ENCODE results near the gene ZNF283. TPM values are rescaled to one million over a fixed set of nuclear protein-coding genes. Genes with fewer than 3 reads are reported as not detected.
A peak's percentile ranks its signal among the peaks of the same experiment; 100 is the strongest.

ZNF283 gene
- total and polyA plus RNA-seq, 9 of the 15 experiments (the other 6 are each of a cell fraction or from before 2014, with no cell fraction given) = 6.0 to 19.5 (median 9.8) TPM

GRCh38 chr19:43784241-43784980 lies 42.7 kb upstream of the ZNF283 start (continued):
- TF ChIP-seq, protein P1, sequence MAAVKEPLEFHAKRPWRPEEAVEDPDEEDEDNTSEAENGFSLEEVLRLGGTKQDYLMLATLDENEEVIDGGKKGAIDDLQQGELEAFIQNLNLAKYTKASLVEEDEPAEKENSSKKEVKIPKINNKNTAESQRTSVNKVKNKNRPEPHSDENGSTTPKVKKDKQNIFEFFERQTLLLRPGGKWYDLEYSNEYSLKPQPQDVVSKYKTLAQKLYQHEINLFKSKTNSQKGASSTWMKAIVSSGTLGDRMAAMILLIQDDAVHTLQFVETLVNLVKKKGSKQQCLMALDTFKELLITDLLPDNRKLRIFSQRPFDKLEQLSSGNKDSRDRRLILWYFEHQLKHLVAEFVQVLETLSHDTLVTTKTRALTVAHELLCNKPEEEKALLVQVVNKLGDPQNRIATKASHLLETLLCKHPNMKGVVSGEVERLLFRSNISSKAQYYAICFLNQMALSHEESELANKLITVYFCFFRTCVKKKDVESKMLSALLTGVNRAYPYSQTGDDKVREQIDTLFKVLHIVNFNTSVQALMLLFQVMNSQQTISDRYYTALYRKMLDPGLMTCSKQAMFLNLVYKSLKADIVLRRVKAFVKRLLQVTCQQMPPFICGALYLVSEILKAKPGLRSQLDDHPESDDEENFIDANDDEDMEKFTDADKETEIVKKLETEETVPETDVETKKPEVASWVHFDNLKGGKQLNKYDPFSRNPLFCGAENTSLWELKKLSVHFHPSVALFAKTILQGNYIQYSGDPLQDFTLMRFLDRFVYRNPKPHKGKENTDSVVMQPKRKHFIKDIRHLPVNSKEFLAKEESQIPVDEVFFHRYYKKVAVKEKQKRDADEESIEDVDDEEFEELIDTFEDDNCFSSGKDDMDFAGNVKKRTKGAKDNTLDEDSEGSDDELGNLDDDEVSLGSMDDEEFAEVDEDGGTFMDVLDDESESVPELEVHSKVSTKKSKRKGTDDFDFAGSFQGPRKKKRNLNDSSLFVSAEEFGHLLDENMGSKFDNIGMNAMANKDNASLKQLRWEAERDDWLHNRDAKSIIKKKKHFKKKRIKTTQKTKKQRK (IDR thresholded peaks at IDR 0.05; ENCODE audit: borderline replicate concordance, low read depth, low read length) = no peak
- TF ChIP-seq EZH2 (IDR thresholded peaks at IDR 0.05; ENCODE audit: borderline replicate concordance, low read depth, low read length) = no peak
- TF ChIP-seq SRSF1 (IDR thresholded peaks at IDR 0.05; ENCODE audit: low read depth, low read length) = no peak
- 0 out of 2 replicates have a peak, but pooled peaks have one; percentile 20 for TF ChIP-seq DMBX1 (CRISPR knock-in tag; IDR thresholded peaks at IDR 0.05; ENCODE audit: borderline replicate concordance)
- 0 out of 4 replicates have a peak, but pooled peaks of 1 of the 2 experiments have one; percentile 21 for TF ChIP-seq ARNT (IDR thresholded peaks at IDR 0.05)
- TF ChIP-seq, protein P2, sequence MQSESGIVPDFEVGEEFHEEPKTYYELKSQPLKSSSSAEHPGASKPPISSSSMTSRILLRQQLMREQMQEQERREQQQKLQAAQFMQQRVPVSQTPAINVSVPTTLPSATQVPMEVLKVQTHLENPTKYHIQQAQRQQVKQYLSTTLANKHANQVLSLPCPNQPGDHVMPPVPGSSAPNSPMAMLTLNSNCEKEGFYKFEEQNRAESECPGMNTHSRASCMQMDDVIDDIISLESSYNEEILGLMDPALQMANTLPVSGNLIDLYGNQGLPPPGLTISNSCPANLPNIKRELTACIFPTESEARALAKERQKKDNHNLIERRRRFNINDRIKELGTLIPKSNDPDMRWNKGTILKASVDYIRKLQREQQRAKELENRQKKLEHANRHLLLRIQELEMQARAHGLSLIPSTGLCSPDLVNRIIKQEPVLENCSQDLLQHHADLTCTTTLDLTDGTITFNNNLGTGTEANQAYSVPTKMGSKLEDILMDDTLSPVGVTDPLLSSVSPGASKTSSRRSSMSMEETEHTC (IDR thresholded peaks at IDR 0.05) = peak; percentile 67
- TF ChIP-seq ZFP36 (IDR thresholded peaks at IDR 0.05; ENCODE audit: low read depth, low read length, partially characterized antibody) = peak; percentile 18
- no peak for TF ChIP-seq RBM22 (IDR thresholded peaks at IDR 0.05; ENCODE audit: low read depth, low read length, poor library complexity, severe bottlenecking)
- no peak for TF ChIP-seq PML (IDR thresholded peaks at IDR 0.05; ENCODE audit: low read length)
- no peak for TF ChIP-seq ZNF311 (CRISPR knock-in tag; IDR thresholded peaks at IDR 0.05)
- no peak for TF ChIP-seq XRCC4 (IDR thresholded peaks at IDR 0.05; ENCODE audit: extremely low read depth, insufficient read depth, insufficient read length)
- TF ChIP-seq, protein P3, sequence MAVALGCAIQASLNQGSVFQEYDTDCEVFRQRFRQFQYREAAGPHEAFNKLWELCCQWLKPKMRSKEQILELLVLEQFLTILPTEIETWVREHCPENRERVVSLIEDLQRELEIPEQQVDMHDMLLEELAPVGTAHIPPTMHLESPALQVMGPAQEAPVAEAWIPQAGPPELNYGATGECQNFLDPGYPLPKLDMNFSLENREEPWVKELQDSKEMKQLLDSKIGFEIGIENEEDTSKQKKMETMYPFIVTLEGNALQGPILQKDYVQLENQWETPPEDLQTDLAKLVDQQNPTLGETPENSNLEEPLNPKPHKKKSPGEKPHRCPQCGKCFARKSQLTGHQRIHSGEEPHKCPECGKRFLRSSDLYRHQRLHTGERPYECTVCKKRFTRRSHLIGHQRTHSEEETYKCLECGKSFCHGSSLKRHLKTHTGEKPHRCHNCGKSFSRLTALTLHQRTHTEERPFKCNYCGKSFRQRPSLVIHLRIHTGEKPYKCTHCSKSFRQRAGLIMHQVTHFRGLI (CRISPR knock-in tag; IDR thresholded peaks at IDR 0.05) = no peak
- TF ChIP-seq, protein P4, sequence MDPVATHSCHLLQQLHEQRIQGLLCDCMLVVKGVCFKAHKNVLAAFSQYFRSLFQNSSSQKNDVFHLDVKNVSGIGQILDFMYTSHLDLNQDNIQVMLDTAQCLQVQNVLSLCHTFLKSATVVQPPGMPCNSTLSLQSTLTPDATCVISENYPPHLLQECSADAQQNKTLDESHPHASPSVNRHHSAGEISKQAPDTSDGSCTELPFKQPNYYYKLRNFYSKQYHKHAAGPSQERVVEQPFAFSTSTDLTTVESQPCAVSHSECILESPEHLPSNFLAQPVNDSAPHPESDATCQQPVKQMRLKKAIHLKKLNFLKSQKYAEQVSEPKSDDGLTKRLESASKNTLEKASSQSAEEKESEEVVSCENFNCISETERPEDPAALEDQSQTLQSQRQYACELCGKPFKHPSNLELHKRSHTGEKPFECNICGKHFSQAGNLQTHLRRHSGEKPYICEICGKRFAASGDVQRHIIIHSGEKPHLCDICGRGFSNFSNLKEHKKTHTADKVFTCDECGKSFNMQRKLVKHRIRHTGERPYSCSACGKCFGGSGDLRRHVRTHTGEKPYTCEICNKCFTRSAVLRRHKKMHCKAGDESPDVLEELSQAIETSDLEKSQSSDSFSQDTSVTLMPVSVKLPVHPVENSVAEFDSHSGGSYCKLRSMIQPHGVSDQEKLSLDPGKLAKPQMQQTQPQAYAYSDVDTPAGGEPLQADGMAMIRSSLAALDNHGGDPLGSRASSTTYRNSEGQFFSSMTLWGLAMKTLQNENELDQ (CRISPR knock-in tag; IDR thresholded peaks at IDR 0.05; ENCODE audit: borderline replicate concordance) = no peak
- no peak for TF ChIP-seq ARHGAP35 (IDR thresholded peaks at IDR 0.05; ENCODE audit: partially characterized antibody)
- TF ChIP-seq MNT (conservative IDR thresholded peaks at IDR 0.05) = peak in 1 of 2 experiments; percentile 35; a peak in 1 of 4 replicates
- no peak for TF ChIP-seq TAF9B (IDR thresholded peaks at IDR 0.05; ENCODE audit: partially characterized antibody)

Measured in K562 (cell line).